IPS DF 4.7 (cell line): ENCODE measurements around the gene LRRC17.

Source experiments
- DNase-seq: peaks from one replicate; pipeline ENCODE4 v3.0.0-alpha.2; 2013; ENCODE audit warnings: low spot score; ENCODE audit errors: extremely low read depth

LRRC17 gene

DNA sequence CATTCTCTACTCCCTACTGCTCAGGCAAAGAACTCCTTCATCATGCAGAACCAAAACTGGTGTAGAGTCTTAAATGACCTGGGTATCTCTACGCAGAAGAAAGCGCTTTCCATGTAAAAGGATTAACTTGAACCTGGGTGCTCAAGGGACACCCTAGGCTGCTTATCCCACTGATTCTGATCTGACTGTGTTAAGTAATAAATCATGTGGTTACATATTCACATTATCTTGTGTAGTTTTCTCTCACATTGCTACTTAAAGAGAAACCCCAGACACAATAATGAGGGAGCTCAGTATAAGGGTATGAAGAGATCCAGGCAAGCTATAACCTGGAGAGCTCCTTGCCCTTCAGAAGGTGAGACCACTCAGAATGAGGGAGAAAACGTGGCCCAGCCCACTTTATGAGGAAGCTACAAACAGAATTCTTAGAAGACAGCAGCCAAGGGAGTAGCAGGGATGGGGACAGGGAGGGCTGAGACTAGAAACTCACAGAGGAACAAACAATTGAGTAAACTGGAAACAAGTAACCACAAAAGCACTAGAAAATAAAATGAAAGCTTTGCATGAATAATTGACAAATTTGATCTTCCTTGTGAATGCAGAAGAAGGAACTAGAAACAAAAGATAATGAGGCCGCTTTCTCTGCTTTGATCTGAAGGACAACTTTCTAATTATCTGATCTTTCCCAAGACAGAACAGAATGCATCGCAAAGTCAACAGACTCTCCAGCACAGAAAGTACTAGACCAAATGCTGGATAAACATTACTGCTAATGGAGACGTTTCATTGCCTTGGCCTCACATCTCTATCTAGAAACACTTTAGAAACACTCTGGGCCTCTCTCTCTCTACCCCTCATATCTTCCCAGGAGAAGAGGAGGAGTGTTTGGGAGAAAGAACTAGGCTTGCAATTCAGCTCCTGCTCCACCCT is 76.1 kb downstream of the LRRC17 start:
- no peak for DNase-seq

DNA sequence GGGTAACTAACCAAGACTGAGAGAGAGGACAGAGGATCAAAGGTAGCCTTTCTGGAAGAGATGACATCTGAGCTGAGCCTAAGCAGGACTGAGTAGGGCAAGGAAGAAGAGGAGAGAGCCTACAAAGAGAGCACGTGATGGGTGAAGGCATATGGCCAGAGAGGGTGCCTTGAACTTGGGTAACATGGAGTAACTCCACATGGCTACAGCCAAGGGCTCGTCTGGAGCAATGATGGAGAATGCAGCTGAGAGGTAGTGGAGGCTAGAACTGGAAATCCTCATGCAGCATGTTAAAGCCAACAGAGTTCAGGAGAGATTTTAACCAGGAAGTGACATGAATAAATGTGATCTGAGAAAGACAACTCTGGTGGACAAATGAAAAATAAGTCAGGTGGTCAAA is 77.8 kb downstream of the LRRC17 start:
- no peak for DNase-seq

- no peak for DNase-seq
Observed at GRCh38 chr7:102991077-102991539, 78.3 kb downstream of the LRRC17 start.

GRCh38 chr7:102991540-102992214 is 78.9 kb downstream of the LRRC17 start:
- no peak for DNase-seq

DNA sequence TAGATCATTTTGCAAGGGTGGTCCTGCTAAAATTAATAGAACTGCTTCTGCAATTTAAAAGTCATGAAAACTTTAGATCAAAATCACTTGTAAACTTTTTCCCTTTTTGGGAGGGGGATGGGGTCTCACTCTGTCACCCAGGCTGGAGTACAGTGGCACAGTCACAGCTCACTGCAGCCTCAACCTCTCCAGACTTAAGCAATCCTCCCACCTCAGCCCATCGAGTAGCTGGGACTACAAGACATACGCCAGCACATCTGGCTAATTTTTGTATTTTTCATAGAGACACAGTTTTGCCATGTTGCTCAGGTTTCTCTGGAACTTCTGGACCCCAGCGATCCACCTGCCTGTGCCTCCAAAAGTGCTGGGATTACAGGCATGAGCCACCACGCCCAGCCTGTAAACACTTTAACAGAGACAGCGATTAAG is 79.7 kb downstream of the LRRC17 start:
- no peak for DNase-seq

- DNase-seq: no peak
Observed at GRCh38 chr7:102992938-102993717, 80.3 kb downstream of the LRRC17 start.

DNA sequence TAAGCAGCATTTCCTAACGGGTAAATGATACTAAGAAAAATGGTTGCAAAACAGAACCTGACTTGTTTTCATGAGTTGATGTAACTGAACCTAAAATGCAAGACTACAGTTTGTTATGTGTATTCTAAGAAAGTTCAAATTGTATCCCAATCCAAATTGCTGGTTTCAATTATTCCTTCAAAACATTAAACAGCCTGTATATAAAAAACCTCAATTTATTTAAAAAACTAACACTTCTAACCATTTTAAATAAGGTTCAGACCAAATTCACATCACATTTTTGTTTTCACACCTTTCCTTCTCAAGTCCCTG is 80.9 kb downstream of the LRRC17 start:
- no peak for DNase-seq

GRCh38 chr7:102994567-102994966 is 81.8 kb downstream of the LRRC17 start:
- no peak for DNase-seq
